GM12878 (cell line): ENCODE data around the gene ACAP1. TPM values are rescaled to one million over a fixed set of nuclear protein-coding genes. Genes with fewer than 3 reads are reported as not detected.

Experiments
- ATAC-seq: fragments of 200-7000 bp; cut with Tn5 transposase; 3 replicates; pipeline ENCODE4 v1.9.1; 2020; ENCODE audit warnings: mild to moderate bottlenecking, moderate library complexity
- BruUV-seq: library from RNA; stranded (reverse); fragments of 400-500 nt; replicated peaks from 2 replicates; lab custom pipeline; 2021; lab: Mats Ljungman, UMichigan
- CTCF ChIA-PET: fragments of 300-600 bp; sonication (Branson Sonifier 250); formaldehyde crosslinking; extraction: SDS; loops from one replicate; lab custom pipeline; 2021; ENCODE audit warnings: inconsistent platforms; lab: Yijun Ruan, JAX
- POLR2A ChIA-PET: fragments of 350-600 bp; formaldehyde crosslinking; extraction: SDS; loops from one replicate; lab custom pipeline; 2021; ENCODE audit warnings: inconsistent platforms; lab: Charles Lee
- RAD21 ChIA-PET: fragments of 300-600 bp; sonication (Branson Sonifier 250); formaldehyde crosslinking; loops from one replicate; lab custom pipeline; 2023; ENCODE audit warnings: antibody characterized with exemption; ENCODE audit not compliant: unreplicated experiment; lab: Charles Lee
- SMC1A ChIA-PET: fragments of 300-600 bp; sonication (Branson Sonifier 250); formaldehyde crosslinking; loops from one replicate; lab custom pipeline; 2023; ENCODE audit not compliant: unreplicated experiment, uncharacterized antibody; lab: Charles Lee
- DNase-seq: peaks from one replicate; pipeline ENCODE4 v3.0.0-alpha.2; 2011; ENCODE audit warnings: low read depth, low spot score
- FAIRE-seq: peaks from 3 replicates; lab custom pipeline; 2011; peaks lifted over from hg19 to GRCh38; lab: Jason Lieb, UNC
- H2AFZ ChIP-seq: 2 replicates; pipeline ENCODE4 v1.6.0; 2011; ENCODE audit warnings: low read depth, low read length, control low read depth; ENCODE audit not compliant: control insufficient read depth
- H3K27ac ChIP-seq: 2 replicates; pipeline ENCODE4 v1.5.1; 2011; ENCODE audit warnings: control low read depth; ENCODE audit not compliant: control insufficient read depth, insufficient read depth
- H3K27me3 ChIP-seq, 2 experiments: replicated peaks in 1 of 2; 2 replicates each; pipeline versions ENCODE4 v1.6.0 to v1.6.1; 2011; ENCODE audit warnings: low read length in 1 of 2; ENCODE audit not compliant: control insufficient read depth in 2 of 2, insufficient read depth in 2 of 2
- H3K36me3 ChIP-seq, 2 experiments: 2 replicates each; pipeline ENCODE4 v1.5.1; 2011; ENCODE audit warnings: low read length in 1 of 2; ENCODE audit not compliant: control insufficient read depth in 2 of 2, insufficient read depth in 2 of 2
- H3K4me1 ChIP-seq: 2 replicates; pipeline ENCODE4 v1.6.1; 2011; ENCODE audit warnings: mild to moderate bottlenecking, low read length, moderate library complexity, mixed read lengths; ENCODE audit not compliant: control insufficient read depth, insufficient read depth
- H3K4me2 ChIP-seq: 2 replicates; pipeline ENCODE4 v1.6.0; 2011; ENCODE audit warnings: control low read depth; ENCODE audit not compliant: control insufficient read depth, insufficient read depth
- H3K4me3 ChIP-seq: fragments of 200-600 bp; sonication (generic); 2 replicates; pipeline ENCODE4 v1.5.1; 2016
- H3K79me2 ChIP-seq: 2 replicates; pipeline ENCODE4 v1.6.0; 2011; ENCODE audit warnings: low read length; ENCODE audit not compliant: control insufficient read depth, insufficient read depth
- H3K9ac ChIP-seq: 2 replicates; pipeline ENCODE4 v1.8.0; 2011; ENCODE audit warnings: low read length, control low read depth, mixed read lengths; ENCODE audit not compliant: control insufficient read depth, insufficient read depth
- H3K9me3 ChIP-seq: replicated peaks from 3 replicates; pipeline ENCODE4 v1.5.1; 2011; ENCODE audit warnings: mild to moderate bottlenecking, low read length; ENCODE audit not compliant: control insufficient read depth, insufficient read depth
- H4K20me1 ChIP-seq: 2 replicates; pipeline ENCODE4 v1.6.0; 2011; ENCODE audit not compliant: control insufficient read depth, insufficient read depth
- ASH2L ChIP-seq: fragments of 300-600, 200-600 bp; sonication (generic); IDR thresholded peaks from 2 replicates; pipeline ENCODE4 v1.6.1; 2017; ENCODE audit warnings: low read depth, mild to moderate bottlenecking, borderline replicate concordance
- CHD4 ChIP-seq: fragments of 200-600 bp; sonication (generic); IDR thresholded peaks from 2 replicates; pipeline ENCODE4 v1.6.1; 2016; ENCODE audit warnings: mild to moderate bottlenecking
- FOXK2 ChIP-seq: fragments of 450-650 bp; IDR thresholded peaks from 2 replicates; pipeline ENCODE4 v1.6.1; 2017; ENCODE audit warnings: mild to moderate bottlenecking, moderate library complexity
- GATAD2B ChIP-seq: fragments of 450-650 bp; conservative IDR thresholded peaks from 2 replicates; pipeline ENCODE4 v1.6.1; 2017; ENCODE audit warnings: low read depth, mild to moderate bottlenecking, moderate library complexity
- MTA3 ChIP-seq: IDR thresholded peaks from 2 replicates; pipeline ENCODE4 v1.6.1; 2012; ENCODE audit warnings: low read length, inconsistent platforms, borderline replicate concordance
- MXI1 ChIP-seq: fragments of 150-350 bp; IDR thresholded peaks from 2 replicates; pipeline ENCODE4 v1.6.1; 2011; ENCODE audit warnings: low read depth, mild to moderate bottlenecking, inconsistent platforms, low read length, improper control_type of control experiment
- NFIC ChIP-seq: IDR thresholded peaks from 2 replicates; pipeline ENCODE4 v1.6.1; 2012; ENCODE audit warnings: low read depth, mild to moderate bottlenecking, inconsistent platforms, low read length, moderate library complexity
- NFYB ChIP-seq: IDR thresholded peaks from 2 replicates; pipeline ENCODE4 v1.6.1; 2011; ENCODE audit warnings: low read depth, mild to moderate bottlenecking, low read length, improper control_type of control experiment, moderate library complexity; ENCODE audit not compliant: insufficient read depth
- NR2C2 ChIP-seq: IDR thresholded peaks from 2 replicates; pipeline ENCODE4 v1.6.1; 2011; ENCODE audit warnings: borderline replicate concordance, low read depth; ENCODE audit not compliant: control insufficient read depth, insufficient read length
- RCOR1 ChIP-seq: conservative IDR thresholded peaks from 2 replicates; pipeline ENCODE4 v1.6.1; 2012; ENCODE audit warnings: low read depth, low read length, improper control_type of control experiment
- RUNX3 ChIP-seq: IDR thresholded peaks from 2 replicates; pipeline ENCODE4 v1.6.1; 2012; ENCODE audit warnings: low read length, inconsistent platforms
- ZNF207 ChIP-seq: fragments of 450-650 bp; IDR thresholded peaks from 2 replicates; pipeline ENCODE4 v1.6.1; 2014; ENCODE audit warnings: antibody characterized with exemption, mild to moderate bottlenecking, borderline replicate concordance
- WGBS: methylation state at CpG from one replicate; pipeline ENCODE4 v1.1.6; 2016; ENCODE audit warnings: low lambda C conversion rate; ENCODE audit not compliant: insufficient replicate concordance, insufficient coverage; ENCODE audit errors: missing lambda C conversion rate; 5-methylcytosine and 5-hydroxymethylcytosine counted together
- in situ Hi-C: fragments of 300-500 bp; cut with MboI; formaldehyde crosslinking; loops from 9 replicates; pipeline ENCODE4 v1.14.3; 2018; ENCODE audit warnings: mixed read lengths
- intact Hi-C: fragments of 100-400 bp; cut with micrococcal nuclease; formaldehyde crosslinking; loops from one replicate; pipeline ENCODE4 v1.14.2; 2022; ENCODE audit not compliant: unreplicated experiment
- polyA plus RNA-seq, 11 experiments: library from polyadenylated mRNA; depleted of rRNA in 4 of 11; unstranded in 6 of 11; stranded (reverse) in 5 of 11; fragments of >200 nt; fragmentation: Nextera tagmentation in 4 of 11; fragmentation: Illumina TruSeq in 1 of 11; extraction: Ambion mirVana in 4 of 11; extraction: Trizol in 1 of 11; gene quantifications; 1 replicate in 1 of 11; 2 replicates in 10 of 11; pipeline versions ENCODE4 v1.2.1 to v1.2.3, GENCODE V29; 2011 to 2016; ENCODE audit warnings: inconsistent platforms in 2 of 11, missing spikeins in 2 of 11, low read depth in 1 of 11
- total RNA-seq, 4 experiments: library from RNA; depleted of rRNA in 3 of 4; stranded (reverse); fragments of >200 nt in 3 of 4; fragmentation: Illumina TruSeq in 1 of 4; extraction: Trizol in 1 of 4; gene quantifications; 2 replicates each; pipeline versions ENCODE4 v1.2.1 to v1.2.3, GENCODE V29; 2013 to 2021
- TF ChIP-seq, protein P1 (sequence below), 3 experiments: IDR thresholded peaks in 2 of 3; conservative IDR thresholded peaks in 1 of 3; 2 replicates each; pipeline ENCODE4 v1.5.1; 2011; ENCODE audit warnings: low read depth in 3 of 3, low read length in 3 of 3, mild to moderate bottlenecking in 3 of 3, control low read depth in 2 of 3, moderate library complexity in 2 of 3, inconsistent platforms in 1 of 3, mixed read lengths in 1 of 3; ENCODE audit not compliant: control insufficient read depth in 2 of 3, insufficient read depth in 1 of 3; ENCODE audit errors: extremely low read depth in 1 of 3
- TF ChIP-seq, protein P2 (sequence below): fragments of 450-650 bp; IDR thresholded peaks from 2 replicates; pipeline ENCODE4 v1.6.1; 2016; ENCODE audit warnings: mild to moderate bottlenecking

Gene ACAP1
- total and polyA plus RNA-seq, 10 of the 15 experiments (the other 5 are each of a cell fraction or from before 2014, with no cell fraction given) = 5.7 to 245 (median 118) TPM

DNA sequence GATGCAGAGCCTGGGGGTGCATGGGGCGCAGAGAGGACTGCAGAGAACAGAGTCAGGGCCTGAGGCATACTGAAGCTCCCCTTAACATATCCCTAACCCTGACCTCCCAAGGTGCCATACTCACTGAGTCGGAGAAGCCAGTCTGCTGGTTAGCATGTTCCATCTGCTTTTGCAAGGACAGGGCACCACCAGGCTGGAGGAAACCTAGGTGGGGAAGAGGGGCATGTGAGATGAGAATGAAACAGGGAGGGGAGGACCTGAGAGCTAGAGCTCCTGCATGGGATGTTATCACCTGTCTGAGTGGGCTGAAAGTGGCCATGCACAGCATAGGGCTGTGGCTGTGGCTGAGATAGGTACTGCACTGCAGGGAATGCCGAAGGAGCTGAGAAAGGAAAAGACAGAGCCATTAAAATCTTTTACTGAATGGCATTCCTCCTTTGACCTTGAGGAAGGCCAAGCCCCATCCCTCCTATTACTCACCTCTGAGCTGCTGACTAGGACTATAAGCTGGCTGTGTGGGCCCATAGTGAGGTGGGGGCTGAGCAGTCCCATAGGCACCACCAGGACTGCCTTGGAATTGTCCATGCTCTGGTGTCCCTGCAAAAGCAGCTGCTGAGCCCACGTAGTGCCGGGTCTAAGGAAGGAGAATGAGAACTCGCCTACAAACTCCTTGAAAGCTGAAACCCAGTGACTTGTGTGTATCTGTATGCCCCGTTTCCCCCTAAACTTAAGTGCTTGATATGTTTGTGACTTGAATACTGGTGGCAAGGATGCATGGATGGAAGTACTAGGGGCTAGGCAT lies 23.0 kb upstream of the ACAP1 start (continued):
- TF ChIP-seq, protein P1, sequence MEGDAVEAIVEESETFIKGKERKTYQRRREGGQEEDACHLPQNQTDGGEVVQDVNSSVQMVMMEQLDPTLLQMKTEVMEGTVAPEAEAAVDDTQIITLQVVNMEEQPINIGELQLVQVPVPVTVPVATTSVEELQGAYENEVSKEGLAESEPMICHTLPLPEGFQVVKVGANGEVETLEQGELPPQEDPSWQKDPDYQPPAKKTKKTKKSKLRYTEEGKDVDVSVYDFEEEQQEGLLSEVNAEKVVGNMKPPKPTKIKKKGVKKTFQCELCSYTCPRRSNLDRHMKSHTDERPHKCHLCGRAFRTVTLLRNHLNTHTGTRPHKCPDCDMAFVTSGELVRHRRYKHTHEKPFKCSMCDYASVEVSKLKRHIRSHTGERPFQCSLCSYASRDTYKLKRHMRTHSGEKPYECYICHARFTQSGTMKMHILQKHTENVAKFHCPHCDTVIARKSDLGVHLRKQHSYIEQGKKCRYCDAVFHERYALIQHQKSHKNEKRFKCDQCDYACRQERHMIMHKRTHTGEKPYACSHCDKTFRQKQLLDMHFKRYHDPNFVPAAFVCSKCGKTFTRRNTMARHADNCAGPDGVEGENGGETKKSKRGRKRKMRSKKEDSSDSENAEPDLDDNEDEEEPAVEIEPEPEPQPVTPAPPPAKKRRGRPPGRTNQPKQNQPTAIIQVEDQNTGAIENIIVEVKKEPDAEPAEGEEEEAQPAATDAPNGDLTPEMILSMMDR (IDR thresholded peaks at IDR 0.05 in 2 of 3, conservative IDR thresholded peaks at IDR 0.05 in 1 of 3; ENCODE audit: control insufficient read depth in 2 of 3, extremely low read depth in 1 of 3, insufficient read depth in 1 of 3, low read depth in 3 of 3, low read length in 3 of 3) = peak in 2 of 3 experiments; percentile 27 to 28; a peak in 2 of 6 replicates
- TF ChIP-seq GATAD2B = no peak
- TF ChIP-seq MTA3 = 0 out of 2 replicates have a peak, but pooled peaks have one; percentile 8

GRCh38 chr17:7313890-7314718 lies 22.2 kb upstream of the ACAP1 start:
- intact Hi-C loops = no loop called here
- H3K4me2 ChIP-seq = peak overlapping the region; percentile 95
- ATAC-seq = peak; percentile 18
- FAIRE-seq = no peak
- H3K4me1 ChIP-seq = peaks cover 24% of the 10 kb centered on the region
- ChIA-PET SMC1A (interaction anchor here (0.8 kb wide), 1 partner anchor 30 kb away, joined by 5 read pairs; no protein-coding TSS in a partner anchor), CTCF (interaction anchor here (0.9 to 1.1 kb wide), 2 partner anchors 191 to 373 kb away, joined by 3 read pairs; partner anchors contain the start of gene TP53), RAD21 (no interaction called here), POLR2A (interaction anchor here (0.6 to 1.7 kb wide), 5 partner anchors 15 to 963 kb away, joined by 3 to 7 read pairs (median 3); partner anchors contain the start of gene NEURL4)
- 17% methylated on average over 9 of the region's 9 CpGs for WGBS
- peaks cover 43% of the 10 kb centered on the region for H3K79me2 ChIP-seq
- no peaks in the 10 kb centered on the region for H3K27me3 ChIP-seq
- peaks cover 21% of the 10 kb centered on the region for H4K20me1 ChIP-seq
- H2AFZ ChIP-seq = no peak overlapping the region
- H3K9me3 ChIP-seq = no peaks in the 10 kb centered on the region
- peak overlapping the region; percentile 83 for H3K9ac ChIP-seq
- no peak for DNase-seq
- peaks cover 35 to 36% of the 10 kb centered on the region in 2 experiments for H3K36me3 ChIP-seq
- peak overlapping the region; percentile 84 for H3K4me3 ChIP-seq
- H3K27ac ChIP-seq = peak overlapping the region; percentile 86
- BruUV-seq = TSS peak; percentile 80
- in situ Hi-C loops = no loop called here
- TF ChIP-seq FOXK2 = no peak
- no peak for TF ChIP-seq NFIC
- no peak for TF ChIP-seq NFYB
- no peak for TF ChIP-seq CHD4
- no peak for TF ChIP-seq MXI1
- no peak for TF ChIP-seq RCOR1
- TF ChIP-seq, protein P2, sequence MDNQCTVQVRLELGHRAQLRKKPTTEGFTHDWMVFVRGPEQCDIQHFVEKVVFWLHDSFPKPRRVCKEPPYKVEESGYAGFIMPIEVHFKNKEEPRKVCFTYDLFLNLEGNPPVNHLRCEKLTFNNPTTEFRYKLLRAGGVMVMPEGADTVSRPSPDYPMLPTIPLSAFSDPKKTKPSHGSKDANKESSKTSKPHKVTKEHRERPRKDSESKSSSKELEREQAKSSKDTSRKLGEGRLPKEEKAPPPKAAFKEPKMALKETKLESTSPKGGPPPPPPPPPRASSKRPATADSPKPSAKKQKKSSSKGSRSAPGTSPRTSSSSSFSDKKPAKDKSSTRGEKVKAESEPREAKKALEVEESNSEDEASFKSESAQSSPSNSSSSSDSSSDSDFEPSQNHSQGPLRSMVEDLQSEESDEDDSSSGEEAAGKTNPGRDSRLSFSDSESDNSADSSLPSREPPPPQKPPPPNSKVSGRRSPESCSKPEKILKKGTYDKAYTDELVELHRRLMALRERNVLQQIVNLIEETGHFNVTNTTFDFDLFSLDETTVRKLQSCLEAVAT = no peak
- TF ChIP-seq MTA3 = peak; percentile 5; the same call in 1 of the 2 replicates
- TF ChIP-seq ZNF207 = no peak
- no peak for TF ChIP-seq RUNX3
- TF ChIP-seq ASH2L = no peak
- no peak for TF ChIP-seq NR2C2
